ENCODE data around the gene MRPL27. TPM values are rescaled to one million over a fixed set of nuclear protein-coding genes. Genes with fewer than 3 reads are reported as not detected.

Gene MRPL27
- total and polyA plus RNA-seq, 2 of the 4 experiments (the other 2 are of a cell fraction): 176 to 202 TPM

DNA sequence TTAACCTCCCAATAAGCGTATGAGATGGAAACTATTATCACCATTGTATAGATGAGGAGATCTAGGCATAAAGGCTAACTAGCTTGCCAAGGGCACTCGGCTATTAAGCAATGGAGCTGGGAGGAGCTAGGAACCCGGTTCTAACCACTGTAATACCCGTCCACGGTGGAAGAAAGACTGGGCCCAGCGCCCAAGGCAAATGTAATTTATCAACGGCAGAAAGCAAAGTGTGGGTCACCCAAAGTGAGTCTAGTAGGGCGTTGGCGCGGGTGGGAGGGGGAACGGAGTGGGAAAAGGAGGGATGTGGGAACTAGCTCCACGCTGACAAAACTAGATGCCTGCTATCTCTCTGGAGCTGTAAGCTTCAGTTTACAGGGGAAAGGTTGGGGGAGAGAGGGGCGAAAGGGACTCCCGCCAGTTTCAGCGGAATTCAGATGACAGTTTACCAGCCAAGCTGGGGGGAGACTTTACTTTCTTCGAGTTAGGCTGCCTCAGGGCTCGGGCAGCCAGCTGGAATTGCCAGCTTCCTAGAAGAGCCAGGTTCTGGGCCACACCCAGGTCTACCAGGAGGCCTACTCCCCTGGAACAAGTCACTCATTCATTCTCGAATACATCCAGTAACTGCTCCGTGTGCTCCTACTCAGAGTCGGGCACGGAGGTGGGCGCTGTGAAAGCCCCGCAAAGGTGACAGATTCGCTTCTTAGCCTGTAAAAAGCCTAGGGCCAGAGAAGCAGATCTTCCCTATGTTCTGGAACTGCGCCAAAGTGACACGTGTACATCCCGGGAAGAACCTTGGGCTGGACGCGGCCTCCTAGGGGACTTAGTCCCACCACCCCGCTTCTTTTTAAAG is 23.5 kb upstream of the MRPL27 start (continued):
- TF ChIP-seq MAZ (IDR thresholded peaks at IDR 0.05; ENCODE audit: borderline replicate concordance, low read depth, low read length) (no peak), RFX5 (IDR thresholded peaks at IDR 0.05; ENCODE audit: low read depth, low read length) (no peak), SMC3 (IDR thresholded peaks at IDR 0.05; ENCODE audit: low read depth, low read length) (no peak), RAD21 (IDR thresholded peaks at IDR 0.05; ENCODE audit: low read length) (no peak)

DNA sequence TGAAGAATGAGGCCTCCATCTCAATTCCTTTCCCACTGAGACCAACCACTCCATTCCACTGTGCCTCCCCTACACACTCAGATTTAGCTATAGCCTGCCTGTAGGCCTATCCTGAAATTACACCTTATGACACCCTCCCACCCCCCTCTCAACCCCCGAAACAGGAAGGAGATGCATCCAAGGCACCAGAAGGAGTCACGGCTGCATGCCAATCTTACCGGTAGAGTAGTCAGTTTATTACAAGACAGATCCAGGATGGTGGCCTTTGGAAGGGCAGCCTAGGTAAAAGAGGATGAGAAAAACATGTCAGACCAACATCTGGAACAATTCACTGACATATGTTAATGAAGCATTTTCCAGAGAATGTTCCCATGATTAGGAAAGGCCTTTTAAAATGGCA is 21.7 kb upstream of the MRPL27 start:
- H3K18ac ChIP-seq (ENCODE audit: low read depth, low read length): no peak overlapping the region
- H3K4me1 ChIP-seq (ENCODE audit: control insufficient read depth, insufficient read depth, low read length): peaks cover 4% of the 10 kb centered on the region
- no TSS peak for BruUV-seq (replicated peaks)
- H2BK5ac ChIP-seq (ENCODE audit: low read depth, low read length, poor library complexity, severe bottlenecking): no peak overlapping the region
- H3K27ac ChIP-seq (ENCODE audit: insufficient read depth, low read length): no peak overlapping the region
- H2BK120ac ChIP-seq (ENCODE audit: low read depth, low read length): no peak overlapping the region
- H3K4me3 ChIP-seq (ENCODE audit: insufficient read depth, low read depth, low read length): no peak overlapping the region
- no peak overlapping the region for H3K14ac ChIP-seq (replicated peaks; ENCODE audit: low read depth, low read length)
- ChIA-PET POLR2A (ENCODE audit: unreplicated experiment) (no interaction called here), CTCF (no interaction called here)
- in situ Hi-C loops (cut with MboI; ENCODE audit: low sequenced_read_pairs): no loop called here
- no peak overlapping the region for H4K5ac ChIP-seq (ENCODE audit: low read depth, low read length)
- no peak overlapping the region for H2AK5ac ChIP-seq (ENCODE audit: low read depth, low read length)
- H3K9me1 ChIP-seq (ENCODE audit: insufficient read depth, low read length): peaks cover 16% of the 10 kb centered on the region; the same call in 1 of the 2 replicates
- H4K20me1 ChIP-seq (ENCODE audit: insufficient read depth, low read length): peaks cover 55% of the 10 kb centered on the region
- H3K9me3 ChIP-seq (ENCODE audit: control insufficient read depth, insufficient read depth, low read length): 0 out of 2 replicates have a peak, but pooled peaks cover 2% of the 10 kb centered on the region
- H3K4ac ChIP-seq (ENCODE audit: low read depth, low read length): no peak overlapping the region
- no peak overlapping the region for H4K8ac ChIP-seq (ENCODE audit: low read depth in 2 of 2, low read length in 2 of 2)
- no peak overlapping the region for H4K91ac ChIP-seq (ENCODE audit: insufficient read depth, low read depth, low read length)
- intact Hi-C loops (cut with micrococcal nuclease): no loop called here
- H3K79me1 ChIP-seq (ENCODE audit: low read depth in 1 of 2, low read length in 2 of 2): peaks cover 41 to 55% of the 10 kb centered on the region in 2 experiments
- no peak overlapping the region for H3K9ac ChIP-seq (ENCODE audit: low read depth, low read length)
- no peak overlapping the region for H3K56ac ChIP-seq (ENCODE audit: extremely low read depth, insufficient read depth, low read length)
- no peak overlapping the region for H3K23ac ChIP-seq (ENCODE audit: low read depth, low read length)
- H3K27me3 ChIP-seq (ENCODE audit: control insufficient read depth, insufficient read depth, low read length): no peaks in the 10 kb centered on the region
- no peak overlapping the region for H2AFZ ChIP-seq (replicated peaks; ENCODE audit: low read length, poor library complexity)
- H3K36me3 ChIP-seq (ENCODE audit: control insufficient read depth, insufficient read depth, low read length): peaks cover 45% of the 10 kb centered on the region
- no peak for TF ChIP-seq RCOR1 (IDR thresholded peaks at IDR 0.05; ENCODE audit: insufficient replicate concordance, low read length)
- H2BK20ac ChIP-seq (ENCODE audit: low read depth, low read length): no peak overlapping the region
- WGBS, 2 experiments (ENCODE audit: extremely low coverage in 2 of 2, insufficient read length in 1 of 2): no CpG with 5 or more reads among the region's 3 CpGs
- H3K4me2 ChIP-seq (ENCODE audit: low read depth, low read length): peak overlapping the region; percentile 34
- dilution Hi-C loops (cut with HindIII; ENCODE audit: low sequenced_read_pairs, unreplicated experiment): no loop called here
- H2AK9ac ChIP-seq (replicated peaks; ENCODE audit: low read depth, low read length, poor library complexity): no peak overlapping the region
- ATAC-seq (ENCODE audit: low read depth): no peak
- no peak for DNase-seq
- H2BK15ac ChIP-seq (ENCODE audit: low read depth, low read length): no peak overlapping the region
